WTC11 (cell line): ENCODE data around the gene LRRC8C.

Experiments
- ELF4 ChIP-seq: sonication (generic); formaldehyde crosslinking; IDR thresholded peaks from 2 replicates; pipeline ENCODE4 v1.8.1; 2022; ENCODE audit warnings: low read depth, mild to moderate bottlenecking, moderate library complexity, missing genetic modification reagents
- JUN ChIP-seq: sonication (generic); formaldehyde crosslinking; IDR thresholded peaks from 2 replicates; pipeline ENCODE4 v1.8.0; 2023; ENCODE audit warnings: mild to moderate bottlenecking, missing genetic modification reagents
- RELA ChIP-seq: sonication (generic); formaldehyde crosslinking; IDR thresholded peaks from 2 replicates; pipeline ENCODE4 v1.8.1; 2022; ENCODE audit warnings: missing genetic modification reagents, mild to moderate bottlenecking, borderline replicate concordance
- ZNF232 ChIP-seq: sonication (generic); formaldehyde crosslinking; IDR thresholded peaks from 2 replicates; pipeline ENCODE4 v1.8.0; 2022; ENCODE audit warnings: mild to moderate bottlenecking, missing genetic modification reagents
- TF ChIP-seq, protein P1 (sequence below): sonication (generic); formaldehyde crosslinking; IDR thresholded peaks from 2 replicates; pipeline ENCODE4 v1.8.1; 2023; ENCODE audit warnings: mild to moderate bottlenecking, missing genetic modification reagents, moderate library complexity
- TF ChIP-seq, protein P2 (sequence below): fragments of 200-600 bp; IDR thresholded peaks from 2 replicates; pipeline ENCODE4 v1.8.0; 2022; ENCODE audit warnings: antibody characterized with exemption
- TF ChIP-seq, protein P3 (sequence below): sonication (generic); formaldehyde crosslinking; IDR thresholded peaks from 2 replicates; pipeline ENCODE4 v1.8.1; 2023; ENCODE audit warnings: mild to moderate bottlenecking, missing genetic modification reagents
- TF ChIP-seq, protein P4 (sequence below): sonication (generic); formaldehyde crosslinking; IDR thresholded peaks from 2 replicates; pipeline ENCODE4 v1.8.0; 2022; ENCODE audit warnings: missing genetic modification reagents
- TF ChIP-seq, protein P5 (sequence below): sonication (generic); formaldehyde crosslinking; IDR thresholded peaks from 2 replicates; pipeline ENCODE4 v1.8.0; 2022; ENCODE audit warnings: mild to moderate bottlenecking, missing genetic modification reagents
- TF ChIP-seq, protein P6 (sequence below): sonication (generic); formaldehyde crosslinking; IDR thresholded peaks from 2 replicates; pipeline ENCODE4 v1.8.1; 2023; ENCODE audit warnings: mild to moderate bottlenecking, missing genetic modification reagents, moderate library complexity

DNA sequence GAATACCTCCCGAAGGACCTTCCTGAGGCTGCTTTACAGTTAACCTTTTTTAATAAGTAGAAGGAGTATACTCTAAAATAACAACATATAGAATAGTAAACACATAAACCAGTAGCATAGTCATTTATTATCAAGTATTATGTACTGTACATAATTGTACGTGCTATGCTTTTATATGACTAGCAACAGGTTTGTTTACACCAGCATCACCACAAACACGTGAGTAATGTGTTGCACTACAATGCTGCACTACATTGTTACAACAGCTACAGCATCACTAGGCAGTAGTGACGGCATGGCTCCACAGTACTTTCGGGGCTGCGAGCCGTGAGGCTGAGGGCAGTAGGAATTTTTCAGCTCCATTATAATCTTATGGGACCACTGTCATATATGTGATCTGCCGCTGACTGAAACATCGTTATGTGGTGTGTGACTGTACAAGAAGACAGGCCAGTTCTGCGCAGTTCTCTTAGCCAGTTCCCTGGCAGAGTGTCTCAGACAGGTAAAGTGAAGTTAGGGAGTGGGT is 105.1 kb downstream of the LRRC8C start:
- TF ChIP-seq, protein P1, sequence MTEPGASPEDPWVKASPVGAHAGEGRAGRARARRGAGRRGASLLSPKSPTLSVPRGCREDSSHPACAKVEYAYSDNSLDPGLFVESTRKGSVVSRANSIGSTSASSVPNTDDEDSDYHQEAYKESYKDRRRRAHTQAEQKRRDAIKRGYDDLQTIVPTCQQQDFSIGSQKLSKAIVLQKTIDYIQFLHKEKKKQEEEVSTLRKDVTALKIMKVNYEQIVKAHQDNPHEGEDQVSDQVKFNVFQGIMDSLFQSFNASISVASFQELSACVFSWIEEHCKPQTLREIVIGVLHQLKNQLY (CRISPR knock-in tag) = no peak
- TF ChIP-seq RELA (CRISPR knock-in tag) (no peak), JUN (CRISPR knock-in tag) (no peak), ELF4 (no peak), ZNF232 (CRISPR knock-in tag) (no peak)
- TF ChIP-seq, protein P2, sequence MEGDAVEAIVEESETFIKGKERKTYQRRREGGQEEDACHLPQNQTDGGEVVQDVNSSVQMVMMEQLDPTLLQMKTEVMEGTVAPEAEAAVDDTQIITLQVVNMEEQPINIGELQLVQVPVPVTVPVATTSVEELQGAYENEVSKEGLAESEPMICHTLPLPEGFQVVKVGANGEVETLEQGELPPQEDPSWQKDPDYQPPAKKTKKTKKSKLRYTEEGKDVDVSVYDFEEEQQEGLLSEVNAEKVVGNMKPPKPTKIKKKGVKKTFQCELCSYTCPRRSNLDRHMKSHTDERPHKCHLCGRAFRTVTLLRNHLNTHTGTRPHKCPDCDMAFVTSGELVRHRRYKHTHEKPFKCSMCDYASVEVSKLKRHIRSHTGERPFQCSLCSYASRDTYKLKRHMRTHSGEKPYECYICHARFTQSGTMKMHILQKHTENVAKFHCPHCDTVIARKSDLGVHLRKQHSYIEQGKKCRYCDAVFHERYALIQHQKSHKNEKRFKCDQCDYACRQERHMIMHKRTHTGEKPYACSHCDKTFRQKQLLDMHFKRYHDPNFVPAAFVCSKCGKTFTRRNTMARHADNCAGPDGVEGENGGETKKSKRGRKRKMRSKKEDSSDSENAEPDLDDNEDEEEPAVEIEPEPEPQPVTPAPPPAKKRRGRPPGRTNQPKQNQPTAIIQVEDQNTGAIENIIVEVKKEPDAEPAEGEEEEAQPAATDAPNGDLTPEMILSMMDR = no peak
- TF ChIP-seq, protein P3, sequence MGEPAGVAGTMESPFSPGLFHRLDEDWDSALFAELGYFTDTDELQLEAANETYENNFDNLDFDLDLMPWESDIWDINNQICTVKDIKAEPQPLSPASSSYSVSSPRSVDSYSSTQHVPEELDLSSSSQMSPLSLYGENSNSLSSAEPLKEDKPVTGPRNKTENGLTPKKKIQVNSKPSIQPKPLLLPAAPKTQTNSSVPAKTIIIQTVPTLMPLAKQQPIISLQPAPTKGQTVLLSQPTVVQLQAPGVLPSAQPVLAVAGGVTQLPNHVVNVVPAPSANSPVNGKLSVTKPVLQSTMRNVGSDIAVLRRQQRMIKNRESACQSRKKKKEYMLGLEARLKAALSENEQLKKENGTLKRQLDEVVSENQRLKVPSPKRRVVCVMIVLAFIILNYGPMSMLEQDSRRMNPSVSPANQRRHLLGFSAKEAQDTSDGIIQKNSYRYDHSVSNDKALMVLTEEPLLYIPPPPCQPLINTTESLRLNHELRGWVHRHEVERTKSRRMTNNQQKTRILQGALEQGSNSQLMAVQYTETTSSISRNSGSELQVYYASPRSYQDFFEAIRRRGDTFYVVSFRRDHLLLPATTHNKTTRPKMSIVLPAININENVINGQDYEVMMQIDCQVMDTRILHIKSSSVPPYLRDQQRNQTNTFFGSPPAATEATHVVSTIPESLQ (CRISPR knock-in tag) = no peak
- TF ChIP-seq, protein P4, sequence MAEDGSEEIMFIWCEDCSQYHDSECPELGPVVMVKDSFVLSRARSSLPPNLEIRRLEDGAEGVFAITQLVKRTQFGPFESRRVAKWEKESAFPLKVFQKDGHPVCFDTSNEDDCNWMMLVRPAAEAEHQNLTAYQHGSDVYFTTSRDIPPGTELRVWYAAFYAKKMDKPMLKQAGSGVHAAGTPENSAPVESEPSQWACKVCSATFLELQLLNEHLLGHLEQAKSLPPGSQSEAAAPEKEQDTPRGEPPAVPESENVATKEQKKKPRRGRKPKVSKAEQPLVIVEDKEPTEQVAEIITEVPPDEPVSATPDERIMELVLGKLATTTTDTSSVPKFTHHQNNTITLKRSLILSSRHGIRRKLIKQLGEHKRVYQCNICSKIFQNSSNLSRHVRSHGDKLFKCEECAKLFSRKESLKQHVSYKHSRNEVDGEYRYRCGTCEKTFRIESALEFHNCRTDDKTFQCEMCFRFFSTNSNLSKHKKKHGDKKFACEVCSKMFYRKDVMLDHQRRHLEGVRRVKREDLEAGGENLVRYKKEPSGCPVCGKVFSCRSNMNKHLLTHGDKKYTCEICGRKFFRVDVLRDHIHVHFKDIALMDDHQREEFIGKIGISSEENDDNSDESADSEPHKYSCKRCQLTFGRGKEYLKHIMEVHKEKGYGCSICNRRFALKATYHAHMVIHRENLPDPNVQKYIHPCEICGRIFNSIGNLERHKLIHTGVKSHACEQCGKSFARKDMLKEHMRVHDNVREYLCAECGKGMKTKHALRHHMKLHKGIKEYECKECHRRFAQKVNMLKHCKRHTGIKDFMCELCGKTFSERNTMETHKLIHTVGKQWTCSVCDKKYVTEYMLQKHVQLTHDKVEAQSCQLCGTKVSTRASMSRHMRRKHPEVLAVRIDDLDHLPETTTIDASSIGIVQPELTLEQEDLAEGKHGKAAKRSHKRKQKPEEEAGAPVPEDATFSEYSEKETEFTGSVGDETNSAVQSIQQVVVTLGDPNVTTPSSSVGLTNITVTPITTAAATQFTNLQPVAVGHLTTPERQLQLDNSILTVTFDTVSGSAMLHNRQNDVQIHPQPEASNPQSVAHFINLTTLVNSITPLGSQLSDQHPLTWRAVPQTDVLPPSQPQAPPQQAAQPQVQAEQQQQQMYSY (CRISPR knock-in tag) = no peak
- TF ChIP-seq, protein P5, sequence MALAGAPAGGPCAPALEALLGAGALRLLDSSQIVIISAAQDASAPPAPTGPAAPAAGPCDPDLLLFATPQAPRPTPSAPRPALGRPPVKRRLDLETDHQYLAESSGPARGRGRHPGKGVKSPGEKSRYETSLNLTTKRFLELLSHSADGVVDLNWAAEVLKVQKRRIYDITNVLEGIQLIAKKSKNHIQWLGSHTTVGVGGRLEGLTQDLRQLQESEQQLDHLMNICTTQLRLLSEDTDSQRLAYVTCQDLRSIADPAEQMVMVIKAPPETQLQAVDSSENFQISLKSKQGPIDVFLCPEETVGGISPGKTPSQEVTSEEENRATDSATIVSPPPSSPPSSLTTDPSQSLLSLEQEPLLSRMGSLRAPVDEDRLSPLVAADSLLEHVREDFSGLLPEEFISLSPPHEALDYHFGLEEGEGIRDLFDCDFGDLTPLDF (CRISPR knock-in tag) = no peak
- TF ChIP-seq, protein P6, sequence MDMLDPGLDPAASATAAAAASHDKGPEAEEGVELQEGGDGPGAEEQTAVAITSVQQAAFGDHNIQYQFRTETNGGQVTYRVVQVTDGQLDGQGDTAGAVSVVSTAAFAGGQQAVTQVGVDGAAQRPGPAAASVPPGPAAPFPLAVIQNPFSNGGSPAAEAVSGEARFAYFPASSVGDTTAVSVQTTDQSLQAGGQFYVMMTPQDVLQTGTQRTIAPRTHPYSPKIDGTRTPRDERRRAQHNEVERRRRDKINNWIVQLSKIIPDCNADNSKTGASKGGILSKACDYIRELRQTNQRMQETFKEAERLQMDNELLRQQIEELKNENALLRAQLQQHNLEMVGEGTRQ (CRISPR knock-in tag) = no peak
